ENCODE results near the gene MYCN. TPM values are rescaled to one million over a fixed set of nuclear protein-coding genes. Genes with fewer than 3 reads are reported as not detected.
A peak's percentile ranks its signal among the peaks of the same experiment; 100 is the strongest.

The MYCN gene
- total RNA-seq, 1 experiment from 2014 or later: 8.7 TPM

DNA sequence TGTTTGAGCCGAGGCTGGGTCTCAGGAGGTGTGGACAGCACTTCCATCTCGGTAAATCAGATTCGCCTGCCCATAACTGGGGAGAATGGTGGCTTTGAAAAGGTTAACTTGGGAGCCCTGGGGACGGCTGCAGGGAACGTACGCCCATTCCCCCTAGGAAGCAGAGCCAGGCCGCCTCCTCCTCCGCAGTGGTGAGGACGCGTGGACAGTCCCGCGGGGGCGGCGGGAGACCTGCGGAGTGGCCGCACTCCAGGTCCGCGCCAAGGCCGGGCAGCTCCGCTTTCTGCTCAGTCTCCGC is 845 bp upstream of the MYCN start:
- Mint-ChIP-seq H3K4me1 (ENCODE audit: low read depth, unreplicated experiment) (peaks cover 20% of the 10 kb centered on the region), H3K4me3 (ENCODE audit: low read depth, unreplicated experiment) (peak overlapping the region; percentile 99), H3K27me3 (ENCODE audit: unreplicated experiment) (no peaks in the 10 kb centered on the region), H3K27ac (ENCODE audit: unreplicated experiment) (no peak overlapping the region), H3K9me3 (ENCODE audit: low read depth, unreplicated experiment) (no peaks in the 10 kb centered on the region), H3K36me3 (ENCODE audit: insufficient read depth, unreplicated experiment) (peaks cover 41% of the 10 kb centered on the region)
- intact Hi-C loops (cut with micrococcal nuclease; ENCODE audit: unreplicated experiment): loop anchor here (1.0 kb wide), 2 partner anchors 342 to 548 kb away; no protein-coding TSS in a partner anchor
- no TSS peak for BruUV-seq (replicated peaks)
- TF ChIP-seq, protein P1, sequence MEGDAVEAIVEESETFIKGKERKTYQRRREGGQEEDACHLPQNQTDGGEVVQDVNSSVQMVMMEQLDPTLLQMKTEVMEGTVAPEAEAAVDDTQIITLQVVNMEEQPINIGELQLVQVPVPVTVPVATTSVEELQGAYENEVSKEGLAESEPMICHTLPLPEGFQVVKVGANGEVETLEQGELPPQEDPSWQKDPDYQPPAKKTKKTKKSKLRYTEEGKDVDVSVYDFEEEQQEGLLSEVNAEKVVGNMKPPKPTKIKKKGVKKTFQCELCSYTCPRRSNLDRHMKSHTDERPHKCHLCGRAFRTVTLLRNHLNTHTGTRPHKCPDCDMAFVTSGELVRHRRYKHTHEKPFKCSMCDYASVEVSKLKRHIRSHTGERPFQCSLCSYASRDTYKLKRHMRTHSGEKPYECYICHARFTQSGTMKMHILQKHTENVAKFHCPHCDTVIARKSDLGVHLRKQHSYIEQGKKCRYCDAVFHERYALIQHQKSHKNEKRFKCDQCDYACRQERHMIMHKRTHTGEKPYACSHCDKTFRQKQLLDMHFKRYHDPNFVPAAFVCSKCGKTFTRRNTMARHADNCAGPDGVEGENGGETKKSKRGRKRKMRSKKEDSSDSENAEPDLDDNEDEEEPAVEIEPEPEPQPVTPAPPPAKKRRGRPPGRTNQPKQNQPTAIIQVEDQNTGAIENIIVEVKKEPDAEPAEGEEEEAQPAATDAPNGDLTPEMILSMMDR (IDR thresholded peaks at IDR 0.05; ENCODE audit: unreplicated experiment): no peak
- CTCF ChIA-PET: interaction anchor here (0.6 to 2.6 kb wide), 17 partner anchors 26 to 669 kb away, joined by 3 to 47 read pairs (median 4); no protein-coding TSS in a partner anchor
- no peak for DNase-seq

DNA sequence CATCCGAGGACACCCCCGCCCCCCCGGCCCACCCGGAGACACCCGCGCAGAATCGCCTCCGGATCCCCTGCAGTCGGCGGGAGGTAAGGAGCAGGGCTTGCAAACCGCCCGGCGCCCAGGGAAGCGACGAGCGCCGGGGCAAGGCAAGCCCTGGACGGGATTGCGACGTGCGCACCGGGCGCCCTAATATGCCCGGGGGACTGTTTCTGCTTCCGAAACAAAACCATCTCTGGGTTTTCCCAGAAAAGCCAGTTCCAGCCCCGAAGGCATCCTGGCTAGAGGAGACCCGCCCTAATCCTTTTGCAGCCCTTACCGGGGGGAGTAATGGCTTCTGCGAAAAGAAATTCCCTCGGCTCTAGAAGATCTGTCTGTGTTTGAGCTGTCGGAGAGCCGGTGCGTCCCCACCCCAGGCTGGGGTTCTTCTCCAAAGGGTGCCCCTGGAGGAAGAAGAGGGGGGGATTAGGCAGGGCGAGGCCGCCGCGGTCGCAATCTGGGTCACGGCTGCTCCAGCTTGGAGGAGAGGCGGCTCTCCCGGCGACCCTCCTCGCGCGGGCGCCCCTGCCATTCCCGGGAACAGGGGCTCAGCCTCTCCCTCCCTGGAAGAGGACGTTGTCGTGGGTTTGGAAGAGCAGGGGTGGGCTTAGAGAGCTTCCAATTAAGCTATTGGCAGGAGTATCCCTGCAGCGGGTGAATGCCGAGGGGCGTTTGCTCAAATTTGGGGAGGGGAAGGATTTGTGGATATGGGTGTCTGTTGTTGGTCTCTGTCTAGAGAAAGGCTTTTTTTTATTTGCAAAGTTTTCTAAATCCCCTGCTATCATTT is 521 bp downstream of the MYCN start:
- Mint-ChIP-seq H3K27ac (ENCODE audit: unreplicated experiment) (peak overlapping the region; percentile 50), H3K9me3 (ENCODE audit: low read depth, unreplicated experiment) (no peaks in the 10 kb centered on the region), H3K4me1 (ENCODE audit: low read depth, unreplicated experiment) (peaks cover 22% of the 10 kb centered on the region), H3K27me3 (ENCODE audit: unreplicated experiment) (no peaks in the 10 kb centered on the region), H3K36me3 (ENCODE audit: insufficient read depth, unreplicated experiment) (peaks cover 41% of the 10 kb centered on the region), H3K4me3 (ENCODE audit: low read depth, unreplicated experiment) (peak overlapping the region; percentile 99)
- TF ChIP-seq, protein P1 (IDR thresholded peaks at IDR 0.05; ENCODE audit: unreplicated experiment): no peak
- intact Hi-C loops (cut with micrococcal nuclease; ENCODE audit: unreplicated experiment): loop anchor here (1.0 to 5.0 kb wide), 9 partner anchors 35 to 666 kb away; no protein-coding TSS in a partner anchor
- CTCF ChIA-PET: interaction anchor here (0.6 to 2.6 kb wide), 8 partner anchors 27 to 547 kb away, joined by 3 to 47 read pairs (median 5); no protein-coding TSS in a partner anchor
- no peak for DNase-seq
- BruUV-seq (replicated peaks): no TSS peak

DNA sequence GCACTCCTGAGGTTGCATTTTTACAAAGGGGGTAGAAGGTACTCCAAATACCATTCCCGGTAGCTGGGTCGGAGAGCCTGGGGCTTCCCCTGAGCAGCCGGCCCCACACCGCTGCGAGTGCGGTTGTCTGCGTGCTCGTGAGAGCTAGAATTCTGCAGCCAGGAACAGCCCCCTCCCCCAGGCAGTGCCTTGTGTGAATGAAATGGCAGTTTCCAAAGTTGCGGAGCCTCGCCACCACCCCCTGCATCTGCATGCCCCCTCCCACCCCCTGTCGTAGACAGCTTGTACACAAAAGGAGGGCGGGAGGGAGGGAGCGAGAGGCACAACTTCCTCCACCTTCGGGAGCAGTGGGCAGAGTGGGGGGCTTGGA is 1.1 kb downstream of the MYCN start:
- intact Hi-C loops (cut with micrococcal nuclease; ENCODE audit: unreplicated experiment): loop anchor here (2.0 to 5.0 kb wide), 7 partner anchors 131 to 666 kb away; no protein-coding TSS in a partner anchor
- Mint-ChIP-seq H3K27ac (ENCODE audit: unreplicated experiment) (no peak overlapping the region), H3K27me3 (ENCODE audit: unreplicated experiment) (no peaks in the 10 kb centered on the region), H3K9me3 (ENCODE audit: low read depth, unreplicated experiment) (no peaks in the 10 kb centered on the region), H3K36me3 (ENCODE audit: insufficient read depth, unreplicated experiment) (peaks cover 41% of the 10 kb centered on the region), H3K4me1 (ENCODE audit: low read depth, unreplicated experiment) (peaks cover 22% of the 10 kb centered on the region), H3K4me3 (ENCODE audit: low read depth, unreplicated experiment) (peak overlapping the region; percentile 99)
- CTCF ChIA-PET: interaction anchor here (0.7 to 2.6 kb wide), 5 partner anchors 277 to 566 kb away, joined by 3 to 47 read pairs (median 4); no protein-coding TSS in a partner anchor
- DNase-seq: peak; percentile 57
- TF ChIP-seq, protein P1 (IDR thresholded peaks at IDR 0.05; ENCODE audit: unreplicated experiment): no peak
- no TSS peak for BruUV-seq (replicated peaks)

DNA sequence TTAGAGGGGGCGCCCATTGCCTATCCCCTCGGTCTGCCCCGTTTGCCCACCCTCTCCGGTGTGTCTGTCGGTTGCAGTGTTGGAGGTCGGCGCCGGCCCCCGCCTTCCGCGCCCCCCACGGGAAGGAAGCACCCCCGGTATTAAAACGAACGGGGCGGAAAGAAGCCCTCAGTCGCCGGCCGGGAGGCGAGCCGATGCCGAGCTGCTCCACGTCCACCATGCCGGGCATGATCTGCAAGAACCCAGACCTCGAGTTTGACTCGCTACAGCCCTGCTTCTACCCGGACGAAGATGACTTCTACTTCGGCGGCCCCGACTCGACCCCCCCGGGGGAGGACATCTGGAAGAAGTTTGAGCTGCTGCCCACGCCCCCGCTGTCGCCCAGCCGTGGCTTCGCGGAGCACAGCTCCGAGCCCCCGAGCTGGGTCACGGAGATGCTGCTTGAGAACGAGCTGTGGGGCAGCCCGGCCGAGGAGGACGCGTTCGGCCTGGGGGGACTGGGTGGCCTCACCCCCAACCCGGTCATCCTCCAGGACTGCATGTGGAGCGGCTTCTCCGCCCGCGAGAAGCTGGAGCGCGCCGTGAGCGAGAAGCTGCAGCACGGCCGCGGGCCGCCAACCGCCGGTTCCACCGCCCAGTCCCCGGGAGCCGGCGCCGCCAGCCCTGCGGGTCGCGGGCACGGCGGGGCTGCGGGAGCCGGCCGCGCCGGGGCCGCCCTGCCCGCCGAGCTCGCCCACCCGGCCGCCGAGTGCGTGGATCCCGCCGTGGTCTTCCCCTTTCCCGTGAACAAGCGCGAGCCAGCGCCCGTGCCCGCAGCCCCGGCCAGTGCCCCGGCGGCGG is 1.7 kb downstream of the MYCN start:
- CTCF ChIA-PET: interaction anchor here (0.7 to 1.4 kb wide), 4 partner anchors 276 to 565 kb away, joined by 3 to 6 read pairs (median 4); no protein-coding TSS in a partner anchor
- H3K27me3 Mint-ChIP-seq (ENCODE audit: unreplicated experiment): no peaks in the 10 kb centered on the region
- H3K36me3 Mint-ChIP-seq (ENCODE audit: insufficient read depth, unreplicated experiment): peaks cover 41% of the 10 kb centered on the region
- TF ChIP-seq, protein P1 (IDR thresholded peaks at IDR 0.05; ENCODE audit: unreplicated experiment): no peak
- no peaks in the 10 kb centered on the region for H3K9me3 Mint-ChIP-seq (ENCODE audit: low read depth, unreplicated experiment)
- DNase-seq: no peak
- H3K4me1 Mint-ChIP-seq (ENCODE audit: low read depth, unreplicated experiment): peaks cover 22% of the 10 kb centered on the region
- H3K4me3 Mint-ChIP-seq (ENCODE audit: low read depth, unreplicated experiment): peak overlapping the region; percentile 99
- no TSS peak for BruUV-seq (replicated peaks)
- H3K27ac Mint-ChIP-seq (ENCODE audit: unreplicated experiment): no peak overlapping the region
- intact Hi-C loops (cut with micrococcal nuclease; ENCODE audit: unreplicated experiment): loop anchor here (2.0 to 5.0 kb wide), 8 partner anchors 71 to 665 kb away; no protein-coding TSS in a partner anchor
